Endothelial cell of umbilical vein (primary cell): Measurements from ENCODE around the gene MGST2. TPM values are rescaled to one million over a fixed set of nuclear protein-coding genes. Genes with fewer than 3 reads are reported as not detected.

ENCODE experiments used
- BruUV-seq: library from RNA; stranded (reverse); fragments of 400-500 nt; replicated peaks from 2 replicates; lab custom pipeline; 2021; lab: Mats Ljungman, UMichigan
- CTCF ChIA-PET: fragments of 300-600, 350-600 bp; sonication (Branson Sonifier 250); formaldehyde crosslinking; loops from one replicate; lab custom pipeline; 2021; ENCODE audit warnings: antibody characterized with exemption, inconsistent platforms; lab: Charles Lee
- POLR2A ChIA-PET: fragments of 300-600, 350-600 bp; sonication (Branson Sonifier 250); formaldehyde crosslinking; loops from one replicate; lab custom pipeline; 2021; ENCODE audit warnings: antibody characterized with exemption, inconsistent platforms; lab: Charles Lee
- DNase-seq: peaks from one replicate; pipeline ENCODE4 v3.0.0-alpha.2; 2011; ENCODE audit warnings: low read depth, low spot score
- FAIRE-seq: peaks from 2 replicates; lab custom pipeline; 2011; peaks lifted over from hg19 to GRCh38; lab: Jason Lieb, UNC
- H2AFZ ChIP-seq: 2 replicates; pipeline ENCODE4 v1.6.0; 2012; ENCODE audit warnings: low read depth, low read length, control low read depth, inconsistent platforms
- H3K27ac ChIP-seq: 2 replicates; pipeline ENCODE4 v1.5.1; 2011; ENCODE audit warnings: low read depth, mild to moderate bottlenecking, control low read depth, low read length, moderate library complexity; ENCODE audit not compliant: insufficient read depth
- H3K27me3 ChIP-seq, 2 experiments: 2 replicates each; pipeline versions ENCODE4 v1.6.0 to v1.6.1; 2011; ENCODE audit warnings: low read length in 2 of 2, mixed read lengths in 1 of 2; ENCODE audit not compliant: control insufficient read depth in 2 of 2, insufficient read depth in 2 of 2
- H3K36me3 ChIP-seq, 2 experiments: 2 replicates in 1 of 2; 3 replicates in 1 of 2; pipeline ENCODE4 v1.5.1; 2011; ENCODE audit warnings: low read length in 2 of 2, mild to moderate bottlenecking in 1 of 2, moderate library complexity in 1 of 2; ENCODE audit not compliant: control insufficient read depth in 2 of 2, insufficient read depth in 2 of 2; ENCODE audit errors: extremely low read depth in 1 of 2
- H3K4me1 ChIP-seq: 3 replicates; pipeline ENCODE4 v1.5.1; 2011; ENCODE audit warnings: mild to moderate bottlenecking, low read length; ENCODE audit not compliant: control insufficient read depth, insufficient read depth; ENCODE audit errors: extremely low read depth
- H3K4me2 ChIP-seq: 2 replicates; pipeline ENCODE4 v1.6.1; 2011; ENCODE audit warnings: low read length, control low read depth, mixed read lengths; ENCODE audit not compliant: insufficient read depth
- H3K4me3 ChIP-seq, 3 experiments: fragments of 200-600 bp in 1 of 3; sonication (generic), shearing (Covaris generic) in 1 of 3; replicated peaks in 1 of 3; 2 replicates each; pipeline ENCODE4 v1.5.1; 2011 to 2016; ENCODE audit warnings: control low read depth in 3 of 3, low read length in 3 of 3, mild to moderate bottlenecking in 2 of 3, inconsistent platforms in 1 of 3, low read depth in 1 of 3, moderate library complexity in 1 of 3; ENCODE audit not compliant: insufficient read depth in 1 of 3
- H3K79me2 ChIP-seq: 2 replicates; pipeline ENCODE4 v1.6.0; 2012; ENCODE audit warnings: low read length, inconsistent platforms; ENCODE audit not compliant: control insufficient read depth, insufficient read depth
- H3K9ac ChIP-seq: replicated peaks from 2 replicates; pipeline ENCODE3; 2011; ENCODE audit warnings: low read length, control low read depth; ENCODE audit not compliant: insufficient read depth; ENCODE audit errors: extremely low read depth
- H3K9me1 ChIP-seq: replicated peaks from 3 replicates; pipeline ENCODE4 v1.6.0; 2011; ENCODE audit warnings: mild to moderate bottlenecking, low read length; ENCODE audit not compliant: control insufficient read depth, insufficient read depth; ENCODE audit errors: extremely low read depth
- H3K9me3 ChIP-seq: replicated peaks from 2 replicates; pipeline ENCODE4 v1.5.1; 2012; ENCODE audit warnings: low read length, inconsistent platforms; ENCODE audit not compliant: control insufficient read depth, insufficient read depth
- H4K20me1 ChIP-seq: replicated peaks from 2 replicates; pipeline ENCODE3; 2011; ENCODE audit warnings: mild to moderate bottlenecking, low read length; ENCODE audit not compliant: control insufficient read depth, insufficient read depth; ENCODE audit errors: extremely low read depth
- CTCF ChIP-seq, 2 donors: IDR thresholded peaks; 1 replicate in 1 of 2; 2 replicates in 1 of 2; pipeline ENCODE4 v1.5.1; 2011; ENCODE audit warnings: low read length in 2 of 2, mild to moderate bottlenecking in 2 of 2, moderate library complexity in 2 of 2, control low read depth in 1 of 2, inconsistent platforms in 1 of 2, low read depth in 1 of 2; ENCODE audit not compliant: insufficient read depth in 1 of 2; ENCODE audit errors: extremely low read depth in 1 of 2
- EZH2 ChIP-seq: IDR thresholded peaks from 2 replicates; pipeline ENCODE4 v1.6.1; 2012; ENCODE audit warnings: borderline replicate concordance, low read depth, mild to moderate bottlenecking, moderate library complexity, low read length, inconsistent platforms; ENCODE audit not compliant: severe bottlenecking
- FOS ChIP-seq: IDR thresholded peaks from 2 replicates; pipeline ENCODE4 v1.6.1; 2011; ENCODE audit warnings: mild to moderate bottlenecking, low read length, moderate library complexity, borderline replicate concordance; ENCODE audit not compliant: insufficient read depth
- GATA2 ChIP-seq: IDR thresholded peaks from 2 replicates; pipeline ENCODE4 v1.7.0; 2011; ENCODE audit warnings: low read depth, mild to moderate bottlenecking, moderate library complexity, mixed read lengths, low read length; ENCODE audit not compliant: insufficient read length, insufficient read depth
- JUN ChIP-seq: IDR thresholded peaks from 2 replicates; pipeline ENCODE4 v1.6.1; 2011; ENCODE audit warnings: borderline replicate concordance, low read depth; ENCODE audit not compliant: insufficient read length, insufficient read depth
- MAX ChIP-seq: IDR thresholded peaks from 2 replicates; pipeline ENCODE4 v1.6.1; 2011; ENCODE audit not compliant: insufficient read depth, insufficient read length
- MYC ChIP-seq: IDR thresholded peaks from one replicate; pipeline ENCODE4 v1.6.1; 2011; ENCODE audit warnings: mild to moderate bottlenecking, low read depth, low read length
- POLR2A ChIP-seq: IDR thresholded peaks from 2 replicates; pipeline ENCODE4 v1.6.1; 2012; ENCODE audit warnings: low read depth, mild to moderate bottlenecking, control low read depth, low read length
- POLR2AphosphoS5 ChIP-seq: IDR thresholded peaks from 2 replicates; pipeline ENCODE4 v1.6.1; 2012; ENCODE audit warnings: low read depth, mild to moderate bottlenecking, control low read depth, low read length, moderate library complexity; ENCODE audit not compliant: insufficient read depth
- dilution Hi-C: fragments of 300-500 bp; cut with MboI; formaldehyde crosslinking; loops from one replicate; pipeline ENCODE4 v1.15.0; 2019; ENCODE audit warnings: low sequenced_read_pairs; ENCODE audit not compliant: extremely low pct_ligation_motif_present
- intact Hi-C: fragments of 100-400 bp; cut with micrococcal nuclease; formaldehyde crosslinking; loops from one replicate; pipeline ENCODE4 v1.10.0; 2022
- polyA plus RNA-seq, 4 experiments: library from polyadenylated mRNA; depleted of rRNA in 3 of 4; stranded (reverse) in 3 of 4; unstranded in 1 of 4; fragments of >200 nt; gene quantifications; 2 replicates each; pipeline versions ENCODE4 v1.2.1 to v1.2.3, GENCODE V29; 2011 to 2012; ENCODE audit warnings: missing spikeins in 1 of 4
- total RNA-seq: library from RNA; stranded (reverse); gene quantifications from 2 replicates; pipeline ENCODE4 v1.2.3, GENCODE V29; 2021

MGST2 gene
- total and polyA plus RNA-seq, 2 donors (not counting 3 experiments of a cell fraction or from before 2014, with no cell fraction given), result 64.3 to 78.9 TPM

- no peaks in the 10 kb centered on the region for H3K36me3 ChIP-seq
- no peak for FAIRE-seq
- H3K9me3 ChIP-seq, result no peaks in the 10 kb centered on the region
- no peaks in the 10 kb centered on the region for H3K9me1 ChIP-seq
- H4K20me1 ChIP-seq, result no peaks in the 10 kb centered on the region
- H3K4me3 ChIP-seq, result no peak overlapping the region
- H3K27me3 ChIP-seq, result peaks cover 7 to 12% of the 10 kb centered on the region in 2 experiments
- H3K4me2 ChIP-seq, result no peak overlapping the region
- BruUV-seq, result no TSS peak
- dilution Hi-C loops, result no loop called here
- no peak overlapping the region for H3K27ac ChIP-seq
- H3K79me2 ChIP-seq, result no peaks in the 10 kb centered on the region
- no peak for TF ChIP-seq CTCF (IDR thresholded peaks at IDR 0.05; ENCODE audit: extremely low read depth in 1 of 2, insufficient read depth in 1 of 2, low read depth in 1 of 2, low read length in 2 of 2)
- no peak for TF ChIP-seq POLR2AphosphoS5
- no peak for TF ChIP-seq JUN
- TF ChIP-seq EZH2, result no peak
- TF ChIP-seq POLR2A, result no peak
- no peak for TF ChIP-seq MAX
- no peak for TF ChIP-seq FOS
- no peak for TF ChIP-seq GATA2
- no peak for TF ChIP-seq MYC
- ChIA-PET CTCF (interaction anchor here (1.0 to 4.1 kb wide), 4 partner anchors 8 to 21 kb away, joined by 4 to 24 read pairs (median 9); no protein-coding TSS in a partner anchor), POLR2A (no interaction called here)
- no peak for DNase-seq
- no peak overlapping the region for H3K9ac ChIP-seq
- no peak overlapping the region for H2AFZ ChIP-seq
- intact Hi-C loops, result no loop called here
- H3K4me1 ChIP-seq, result no peaks in the 10 kb centered on the region
Observed at GRCh38 chr4:139625093-139625455, 40.5 kb upstream of the MGST2 start.
